NCI-H460 (cell line): ENCODE results near the gene NOL4. TPM values are rescaled to one million over a fixed set of nuclear protein-coding genes. Genes with fewer than 3 reads are reported as not detected.
"Not testable (repeated sequence)": the region's sequence is repeated elsewhere in the genome, so short reads cannot be mapped to it uniquely, and the experiment has no call there.

Experiments
- DNase-seq: peaks from one replicate; pipeline ENCODE4 v3.0.0-alpha.2; 2016; ENCODE audit warnings: low read depth; ENCODE audit errors: extremely low read depth
- polyA plus RNA-seq: library from polyadenylated mRNA; depleted of rRNA; stranded (reverse); fragments of >200 nt; gene quantifications from 2 replicates; pipeline ENCODE4 v1.2.3, GENCODE V29; 2014; cell fraction: nucleus; rRNA removed
- total RNA-seq: library from RNA; depleted of rRNA; stranded (reverse); fragments of >200 nt; shearing (Covaris generic); gene quantifications from 2 replicates; pipeline ENCODE4 v1.2.3, GENCODE V29; 2014; rRNA removed

NOL4 gene
- 0.47 and 0.55 TPM in 2 replicates for total RNA-seq
- polyA plus RNA-seq = 0.17 TPM in 1 of 2 replicates, not detected in the other

DNA sequence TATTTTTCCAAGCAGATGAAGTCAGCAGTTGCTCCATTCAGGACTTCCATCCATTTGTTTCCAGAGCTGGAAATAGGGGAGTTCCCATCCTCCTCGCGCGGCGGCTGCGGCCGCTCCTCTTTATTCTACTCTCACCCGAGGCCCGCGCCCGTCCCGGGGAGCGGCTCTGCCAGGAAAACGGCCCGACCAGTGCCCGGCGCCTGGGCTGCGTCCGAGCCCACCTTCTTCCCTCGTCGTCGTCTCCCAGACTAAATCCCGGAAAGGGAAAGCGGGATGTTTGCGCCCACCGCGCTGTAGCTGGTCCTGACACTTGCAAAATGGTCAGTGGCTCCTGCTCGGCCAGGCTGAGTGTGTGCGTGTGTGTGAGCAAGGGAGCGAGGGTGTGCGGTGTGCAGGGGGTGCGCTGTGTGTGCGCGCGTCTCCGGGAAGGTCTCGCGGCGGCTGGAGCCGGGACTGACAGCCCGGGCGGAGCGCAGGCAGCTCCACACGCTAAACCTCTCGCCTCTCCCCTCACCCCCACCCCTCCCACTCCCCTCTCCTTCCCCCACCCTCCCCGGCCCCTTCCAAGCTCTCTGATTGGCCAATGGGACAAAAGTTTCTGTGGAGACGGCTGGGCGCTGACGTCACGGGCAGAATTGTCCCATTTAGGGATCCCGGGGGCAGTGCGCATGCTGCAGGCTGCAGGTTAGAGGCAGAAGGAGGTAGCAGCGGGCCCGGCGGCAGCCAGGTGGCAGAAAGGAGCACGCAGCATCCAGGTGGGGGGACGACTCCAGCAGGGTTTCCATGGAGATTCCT is at the start of gene NOL4:
Gene NOL4 (minus strand): TSS at position 491 of the 795 bp plus-strand sequence. CDS start 1,660 bp downstream, outside the sequence.
- DNase-seq = no peak

DNA sequence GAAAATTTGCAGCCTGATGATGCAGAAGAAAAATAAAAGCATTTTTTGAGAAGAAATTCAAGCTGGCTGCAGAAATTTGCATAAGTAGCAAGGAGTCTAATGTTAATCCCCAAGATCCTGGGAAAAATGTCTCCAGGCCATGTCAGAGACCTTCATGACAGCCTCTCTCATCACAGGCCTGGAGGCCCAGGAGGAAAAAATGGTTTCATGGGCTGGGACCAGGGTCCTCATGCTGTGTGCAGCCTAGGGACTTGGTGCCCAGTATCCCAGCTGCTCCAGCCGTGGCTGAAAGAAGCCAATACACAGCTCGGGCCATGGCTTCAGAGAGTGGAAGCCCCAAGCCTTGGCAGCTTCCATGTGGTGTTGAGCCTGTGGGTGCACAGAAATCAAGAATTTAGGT is 41.3 kb upstream of the NOL4 start:
- DNase-seq = not testable (repeated sequence)

DNA sequence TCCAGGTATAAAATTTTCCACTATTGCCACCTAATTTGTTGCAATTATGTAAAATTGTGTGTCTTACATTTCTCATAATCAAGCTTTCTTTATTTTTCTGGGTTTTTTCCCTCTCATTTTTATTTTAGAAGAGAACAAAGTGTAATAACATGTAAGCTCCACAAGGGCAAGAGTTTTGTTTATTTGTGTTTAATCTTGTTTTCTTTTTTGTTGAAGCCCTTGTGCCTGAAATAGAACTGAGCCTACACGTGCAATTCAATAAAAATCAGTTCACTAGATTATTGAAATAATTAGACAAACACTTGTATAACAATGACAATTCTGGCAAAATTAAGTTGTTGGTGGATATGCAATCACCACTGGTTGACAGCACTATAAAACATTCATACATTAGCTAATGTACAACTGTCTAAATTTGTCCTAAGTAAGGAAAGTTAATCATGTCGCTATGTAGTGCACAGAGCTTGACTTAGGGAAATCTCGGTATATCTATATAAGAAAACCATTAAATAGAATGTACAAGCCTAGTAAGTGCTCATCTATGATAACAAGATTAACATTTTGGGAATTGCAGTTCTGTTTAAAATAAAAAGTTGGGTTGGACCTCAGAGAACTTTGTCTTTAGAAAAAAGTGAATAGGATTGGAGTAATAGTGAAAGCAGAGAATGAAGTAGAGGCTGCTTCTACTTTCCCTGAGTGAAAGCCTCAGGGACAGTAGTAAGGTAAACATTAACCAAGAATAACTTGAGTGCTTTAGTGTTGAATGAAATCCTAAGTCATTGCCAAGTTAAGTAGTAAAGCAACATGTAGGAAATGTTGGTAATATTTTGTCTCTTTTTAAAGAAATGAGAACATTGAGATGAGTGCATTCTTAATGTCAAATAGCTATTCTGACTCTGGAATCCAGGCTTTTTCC is 37.4 kb upstream of the NOL4 start:
- no peak for DNase-seq

DNA sequence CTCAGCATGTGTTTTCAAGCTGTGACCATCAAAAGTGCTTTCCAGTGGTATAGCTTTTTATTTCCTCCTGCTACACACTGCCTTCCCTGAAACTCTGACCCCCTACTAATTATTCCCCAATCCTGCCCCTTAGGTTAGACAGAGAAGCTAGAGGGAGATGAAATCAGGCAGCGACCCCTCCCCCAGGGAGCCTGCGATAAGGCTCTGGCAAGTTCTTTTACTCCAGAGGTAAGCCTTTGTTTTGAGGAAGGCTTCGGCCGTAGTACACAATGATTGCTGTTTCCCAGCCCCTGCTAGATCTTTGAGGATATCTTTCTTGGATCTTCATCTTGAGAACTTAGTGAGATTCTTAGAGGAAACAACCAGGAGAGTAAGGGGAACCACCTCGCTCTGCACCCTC is 33.5 kb upstream of the NOL4 start:
- no peak for DNase-seq

DNA sequence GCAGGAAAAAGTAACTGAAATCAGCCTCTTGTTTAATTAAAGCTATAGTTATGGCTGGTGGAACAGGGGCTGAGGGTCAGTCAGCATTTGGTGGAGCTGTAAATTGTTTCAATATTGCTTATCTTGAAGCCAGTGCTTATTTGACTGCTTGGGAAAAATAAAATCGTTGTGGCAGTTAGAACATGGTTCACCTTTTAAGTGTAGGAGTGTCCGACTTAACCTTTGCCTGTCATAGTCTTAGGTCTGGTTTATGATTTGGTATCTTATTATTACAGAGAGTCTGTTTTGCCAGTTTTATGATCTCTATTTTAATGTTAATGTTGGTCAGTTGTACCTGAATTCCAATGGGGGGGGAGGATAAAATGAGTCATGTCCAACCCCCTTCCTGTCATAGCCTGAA is 27.2 kb upstream of the NOL4 start:
- no peak for DNase-seq

- DNase-seq = no peak
These were observed 24.0 kb upstream of the NOL4 start for GRCh38 chr18:34248727-34249126.

DNA sequence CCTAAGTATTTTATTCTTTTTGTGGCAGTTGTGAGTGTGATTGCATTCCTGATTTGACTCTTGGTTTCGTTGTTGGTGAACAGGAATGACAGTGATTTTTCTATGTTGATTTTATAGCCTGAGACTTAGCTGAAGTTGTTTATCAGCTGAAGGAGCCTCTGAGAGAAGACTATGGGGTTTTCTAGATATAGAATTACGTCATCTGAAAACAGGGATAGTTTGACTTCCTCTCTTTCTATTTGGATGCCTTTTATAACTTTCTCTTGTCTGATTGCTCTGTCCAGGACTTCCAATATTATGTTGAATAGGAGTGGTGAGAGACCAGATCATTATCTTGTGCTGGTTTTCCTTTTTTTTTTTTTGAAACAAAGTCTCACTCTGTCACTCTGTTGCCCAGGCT is 18.0 kb upstream of the NOL4 start:
- DNase-seq = no peak

DNA sequence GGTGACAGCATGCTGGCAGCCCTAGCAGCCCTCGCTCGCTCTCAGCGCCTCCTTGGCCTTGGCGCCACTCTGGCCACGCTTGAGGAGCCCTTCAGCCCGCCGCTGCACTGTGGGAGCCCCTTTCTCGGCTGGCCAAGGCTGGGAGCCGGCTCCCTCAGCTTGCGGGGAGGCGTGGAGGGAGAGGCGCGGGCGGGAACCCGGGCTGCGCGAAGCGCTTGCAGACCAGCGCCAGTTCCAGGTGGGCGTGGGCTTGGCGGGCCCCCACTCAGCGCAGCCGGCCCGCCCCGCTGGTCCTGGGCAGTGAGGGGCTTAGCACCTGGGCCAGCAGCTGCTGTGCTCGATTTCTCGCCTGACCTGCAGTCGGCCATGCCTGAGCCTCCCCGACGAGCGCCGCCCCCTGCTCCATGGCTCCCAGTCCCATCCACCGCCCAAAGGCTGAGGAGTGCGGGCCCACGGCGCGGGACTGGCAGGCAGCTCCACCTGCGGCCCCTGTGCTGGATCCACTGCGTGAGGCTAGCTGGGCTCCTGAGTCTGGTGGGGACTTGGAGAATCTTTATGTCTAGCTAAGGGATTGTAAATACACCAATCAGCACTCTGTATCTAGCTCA is 9.2 kb upstream of the NOL4 start:
- DNase-seq = not testable (repeated sequence)

- DNase-seq = no peak
These were observed 473 bp upstream of the NOL4 start for GRCh38 chr18:34225218-34225553.

- no peak for DNase-seq
These were observed 755 bp downstream of the NOL4 start for GRCh38 chr18:34223893-34224422.

GRCh38 chr18:34223164-34223892 is 1.4 kb downstream of the NOL4 start:
- DNase-seq = no peak

- DNase-seq = no peak
These were observed 2.2 kb downstream of the NOL4 start for GRCh38 chr18:34222307-34223163.

- no peak for DNase-seq
These were observed 2.8 kb downstream of the NOL4 start for GRCh38 chr18:34221971-34222306.

DNA sequence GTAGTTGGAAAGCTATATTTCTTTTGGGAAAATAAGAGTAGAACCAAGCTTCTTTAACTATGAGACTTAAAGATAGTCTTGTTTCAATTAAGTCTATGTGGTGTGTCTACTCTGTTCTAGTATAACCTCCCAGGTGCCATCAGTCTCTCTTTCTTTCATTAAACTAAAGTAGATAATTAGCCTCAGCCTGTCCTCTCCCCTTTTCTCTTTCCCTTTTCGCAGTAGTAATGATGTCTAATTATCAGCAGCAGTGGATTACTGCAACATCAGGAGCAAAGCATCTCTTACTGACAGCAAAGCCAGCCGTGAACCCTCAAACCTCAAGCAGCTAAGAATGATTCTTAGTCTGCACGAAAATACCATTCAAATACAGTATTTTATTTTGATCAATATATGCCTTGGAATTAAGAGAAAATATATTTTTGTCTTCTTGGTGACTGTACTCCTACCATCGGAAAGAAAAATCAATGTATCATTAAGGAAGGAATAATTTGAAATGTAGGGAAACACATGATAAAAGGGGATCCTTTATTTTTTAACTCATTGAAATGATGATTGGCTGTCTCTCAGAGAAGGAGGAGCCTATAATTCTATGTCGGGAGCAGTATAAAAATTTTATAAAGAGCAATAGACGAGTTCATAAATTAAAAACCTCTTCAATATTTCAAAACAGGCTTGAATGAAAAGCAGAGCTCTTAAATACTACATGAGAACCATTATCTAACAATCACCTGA is 4.5 kb downstream of the NOL4 start:
- no peak for DNase-seq

GRCh38 chr18:34219651-34220050 is 5.1 kb downstream of the NOL4 start:
- no peak for DNase-seq

GRCh38 chr18:34212511-34212910 is 12.2 kb downstream of the NOL4 start:
- no peak for DNase-seq

GRCh38 chr18:34207344-34207851 is 17.3 kb downstream of the NOL4 start:
- DNase-seq = no peak

DNA sequence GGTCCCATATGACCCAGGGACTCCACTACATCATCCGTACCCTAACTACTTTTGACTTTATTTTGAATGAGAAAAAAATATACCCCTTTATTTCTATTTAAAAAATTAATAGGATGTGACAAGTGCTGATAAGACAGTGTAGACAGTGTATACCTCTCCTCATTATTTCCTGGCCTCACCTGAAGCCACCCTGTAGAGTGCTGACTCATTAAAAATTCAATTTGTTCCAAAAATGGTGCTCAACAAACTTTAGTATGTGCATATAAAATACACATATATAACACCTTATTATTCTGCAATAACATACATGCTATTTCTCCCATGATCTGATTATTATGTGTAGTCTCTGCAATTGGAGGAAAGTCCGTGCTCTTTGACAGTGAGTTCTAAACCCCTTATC is 20.8 kb downstream of the NOL4 start:
- DNase-seq = no peak

DNA sequence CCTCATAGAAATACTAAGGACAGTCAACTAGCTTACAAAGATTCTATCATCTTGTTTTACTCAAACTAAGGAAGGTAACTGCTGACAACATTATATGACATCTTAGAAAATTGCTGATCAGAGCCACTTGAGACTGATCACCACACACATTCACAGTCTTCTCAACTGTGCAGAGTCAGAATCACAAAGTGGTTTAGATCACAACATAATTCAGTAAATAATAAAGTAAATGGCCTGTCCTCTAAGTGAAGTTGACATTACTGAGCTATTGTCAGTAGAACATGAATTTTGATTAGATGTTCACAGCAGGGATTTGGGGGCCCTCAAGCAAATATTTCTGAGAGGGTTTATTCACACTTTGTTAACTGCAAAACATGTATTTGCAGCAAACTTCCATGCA is 28.5 kb downstream of the NOL4 start:
- no peak for DNase-seq
